ENCODE measurements around the gene GALNT10. TPM values are rescaled to one million over a fixed set of nuclear protein-coding genes. Genes with fewer than 3 reads are reported as not detected.

Gene GALNT10
- total and polyA plus RNA-seq, 10 of the 15 experiments (the other 5 are each of a cell fraction or from before 2014, with no cell fraction given) = 3.9 to 35.4 (median 15.5) TPM

- Histone ChIP-seq H3K4me2 (ENCODE audit: control insufficient read depth, insufficient read depth) (no peak overlapping the region), H3K27ac (ENCODE audit: control insufficient read depth, insufficient read depth) (no peak overlapping the region), H3K4me1 (ENCODE audit: control insufficient read depth, insufficient read depth, low read length) (peaks cover 4% of the 10 kb centered on the region; the same call in 1 of the 2 replicates), H3K27me3 (replicated peaks in 1 of 2; ENCODE audit: control insufficient read depth in 2 of 2, insufficient read depth in 2 of 2, low read length in 1 of 2) (no peaks in the 10 kb centered on the region), H2AFZ (ENCODE audit: control insufficient read depth, low read depth, low read length) (no peak overlapping the region), H4K20me1 (ENCODE audit: control insufficient read depth, insufficient read depth) (no peaks in the 10 kb centered on the region), H3K4me3 (no peak overlapping the region), H3K9me3 (replicated peaks; ENCODE audit: control insufficient read depth, insufficient read depth, low read length) (no peaks in the 10 kb centered on the region), H3K79me2 (ENCODE audit: control insufficient read depth, insufficient read depth, low read length) (no peaks in the 10 kb centered on the region), H3K9ac (ENCODE audit: control insufficient read depth, insufficient read depth, low read length) (no peak overlapping the region), H3K36me3 (ENCODE audit: control insufficient read depth in 2 of 2, insufficient read depth in 2 of 2, low read length in 1 of 2) (peaks cover 0 to 9% of the 10 kb centered on the region in 2 experiments; a peak in 2 of 4 replicates)
- DNase-seq (ENCODE audit: low read depth, low spot score) (no peak), FAIRE-seq (no peak), ATAC-seq (no peak)
- intact Hi-C loops (cut with micrococcal nuclease; ENCODE audit: unreplicated experiment) = no loop called here
- WGBS (ENCODE audit: insufficient coverage, insufficient replicate concordance, low lambda C conversion rate, missing lambda C conversion rate) = 86% methylated on average over 15 of the region's 15 CpGs
- in situ Hi-C loops (cut with MboI) = no loop called here
- ChIA-PET POLR2A (interaction anchor here (0.6 kb wide), 1 partner anchor 13 kb away, joined by 4 read pairs; no protein-coding TSS in a partner anchor), CTCF (interaction anchor here (1.0 to 4.2 kb wide), 4 partner anchors 75 to 337 kb away, joined by 3 to 21 read pairs (median 4); no protein-coding TSS in a partner anchor), RAD21 (ENCODE audit: unreplicated experiment) (interaction anchor here (1.2 kb wide), 1 partner anchor 337 kb away, joined by 3 read pairs; no protein-coding TSS in a partner anchor), SMC1A (ENCODE audit: uncharacterized antibody, unreplicated experiment) (interaction anchor here (7.5 kb wide), 1 partner anchor 334 kb away, joined by 129 read pairs; no protein-coding TSS in a partner anchor)
- no TSS peak for BruUV-seq (replicated peaks)
- no peak for TF ChIP-seq CHD2 (IDR thresholded peaks at IDR 0.05; ENCODE audit: borderline replicate concordance, low read depth, low read length)
- TF ChIP-seq MYB (IDR thresholded peaks at IDR 0.05; ENCODE audit: borderline replicate concordance, low read depth, low read length) = no peak
- TF ChIP-seq PKNOX1 (IDR thresholded peaks at IDR 0.05) = no peak
- TF ChIP-seq WRNIP1 (IDR thresholded peaks at IDR 0.05; ENCODE audit: borderline replicate concordance, low read depth, low read length) = no peak
- TF ChIP-seq ZNF687 (IDR thresholded peaks at IDR 0.05) = no peak
- TF ChIP-seq MTA3 (IDR thresholded peaks at IDR 0.05; ENCODE audit: borderline replicate concordance, low read length) = no peak
- no peak for TF ChIP-seq ETV6 (conservative IDR thresholded peaks at IDR 0.05 in 1 of 2, IDR thresholded peaks at IDR 0.05 in 1 of 2; ENCODE audit: borderline replicate concordance in 1 of 2, low read depth in 1 of 2)
- TF ChIP-seq SRF (IDR thresholded peaks at IDR 0.05; ENCODE audit: low read depth in 2 of 2, low read length in 2 of 2) = no peak
- no peak for TF ChIP-seq DPF2 (IDR thresholded peaks at IDR 0.05)
- TF ChIP-seq ZBTB4 (CRISPR knock-in tag; IDR thresholded peaks at IDR 0.05) = no peak
- no peak for TF ChIP-seq ZNF384 (IDR thresholded peaks at IDR 0.05; ENCODE audit: borderline replicate concordance, low read depth, low read length)
- TF ChIP-seq ATF7 (IDR thresholded peaks at IDR 0.05; ENCODE audit: low read depth) = no peak
- TF ChIP-seq TARDBP (IDR thresholded peaks at IDR 0.05; ENCODE audit: borderline replicate concordance) = no peak
- TF ChIP-seq EED (IDR thresholded peaks at IDR 0.05; ENCODE audit: low read depth) = no peak
- TF ChIP-seq SUPT20H (IDR thresholded peaks at IDR 0.05; ENCODE audit: borderline replicate concordance, control insufficient read depth, low read depth, low read length) = no peak
Measured at GRCh38 chr5:154409230-154409840, 218.8 kb downstream of the GALNT10 start.
